Stimulated activated CD4-positive, alpha-beta T cell treated with anti-CD3 and anti-CD28 coated beads, Interleukin-1b, Interleukin-23, amount 100 ng/mL, for 24 hours (primary cell): ENCODE data around the gene TAPT1.
"Not testable (repeated sequence)": the region's sequence is repeated elsewhere in the genome, so short reads cannot be mapped to it uniquely, and the experiment has no call there.

Experiments used
- DNase-seq, 4 experiments: peaks; one replicate each; pipeline ENCODE4 v3.0.0-alpha.2; 2020; ENCODE audit warnings: low read depth in 4 of 4, low spot score in 1 of 4

The TAPT1 gene

DNA sequence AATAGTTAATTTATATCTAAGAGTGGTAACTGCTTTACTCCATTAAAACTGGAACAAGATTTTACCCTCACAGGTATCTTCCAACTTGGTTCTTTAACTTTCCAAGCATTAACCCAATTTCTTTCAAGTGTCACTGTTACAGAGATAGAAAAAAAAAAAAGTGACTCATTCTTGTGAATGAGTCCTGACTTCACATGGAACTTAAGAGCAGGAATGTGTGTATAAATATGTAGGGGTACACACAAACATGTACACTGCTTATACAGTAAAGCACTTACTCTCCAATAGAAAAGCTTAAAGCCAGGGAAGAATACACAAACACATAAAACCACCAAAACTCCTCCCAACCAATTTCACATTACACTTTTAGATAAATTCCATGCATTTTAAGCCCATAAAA is 38.8 kb downstream of the TAPT1 start:
- no peak for DNase-seq

DNA sequence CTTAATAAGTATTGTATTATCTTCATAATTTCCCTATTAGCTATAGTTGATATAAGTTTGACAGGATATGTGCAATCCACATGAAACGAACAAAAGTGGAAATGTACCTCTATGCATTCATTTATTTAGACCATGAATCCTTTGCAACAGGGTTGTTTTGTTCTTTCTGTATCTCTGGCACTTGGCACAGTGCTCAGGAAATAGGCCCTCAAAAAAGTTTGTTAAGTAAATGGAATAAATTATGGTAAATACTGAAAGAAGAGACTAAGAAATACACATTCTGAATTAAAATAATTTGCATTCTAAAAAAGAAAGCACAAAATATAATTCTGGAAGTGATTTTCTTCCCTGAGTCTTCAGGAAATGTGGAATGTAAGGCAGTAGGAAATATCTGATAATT is 39.3 kb downstream of the TAPT1 start:
- no peak for DNase-seq

DNA sequence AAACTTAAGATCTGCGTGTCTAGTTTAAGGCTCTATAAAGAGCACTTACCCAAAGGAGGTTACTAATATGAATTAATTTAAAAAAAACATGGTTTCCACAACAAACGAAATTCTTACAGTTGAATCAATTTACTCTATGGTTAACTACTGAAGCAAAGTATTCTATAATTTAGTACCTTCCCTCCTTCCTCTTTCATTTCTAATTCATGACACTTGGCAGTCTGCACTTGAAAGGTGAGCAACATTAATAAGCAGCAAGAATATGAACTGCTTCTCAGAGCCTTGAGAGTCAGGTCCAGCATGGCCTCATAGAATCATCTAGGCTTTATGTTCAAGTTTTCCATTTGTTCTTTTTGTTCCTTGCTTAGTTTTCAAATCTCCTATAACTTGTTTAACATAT is 42.7 kb downstream of the TAPT1 start:
- no peak for DNase-seq

DNA sequence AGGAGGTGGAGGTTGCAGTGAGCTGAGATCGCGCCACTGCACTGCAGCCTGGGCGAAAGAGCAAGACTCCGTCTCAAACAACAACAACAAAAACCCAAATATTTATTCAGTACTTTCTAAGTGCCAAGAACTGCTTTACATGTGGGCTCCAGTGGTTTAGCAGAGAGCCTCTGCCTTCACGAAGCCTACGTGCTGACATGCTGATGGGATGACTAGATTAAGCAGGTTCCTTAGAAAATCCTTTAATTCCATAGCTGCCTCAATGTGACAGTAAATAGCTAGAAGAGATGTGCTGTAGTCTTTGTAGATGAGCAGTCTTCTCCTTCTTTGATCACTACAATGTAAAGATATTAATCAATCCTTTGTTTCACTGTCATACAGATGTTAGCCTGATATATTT is 49.6 kb downstream of the TAPT1 start:
- DNase-seq, result no peak

DNA sequence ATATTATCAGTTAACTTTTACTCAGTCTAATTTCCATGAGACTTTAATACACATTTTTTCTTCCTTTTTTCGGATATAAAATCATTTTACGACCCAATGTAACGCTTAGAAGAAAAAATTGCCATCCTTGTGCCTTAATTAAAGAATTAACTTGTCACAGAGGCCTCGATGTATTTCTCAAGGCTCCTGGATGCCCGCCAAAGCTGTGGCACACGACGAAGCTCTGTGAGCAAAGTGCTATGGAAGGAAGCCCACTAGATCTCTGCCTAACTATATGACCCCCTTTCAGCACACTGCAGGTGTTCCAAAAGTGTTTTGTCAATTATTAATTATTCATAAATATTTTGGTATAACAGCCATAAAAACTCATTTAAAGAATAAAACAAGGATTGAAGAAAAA is 54.4 kb downstream of the TAPT1 start:
- DNase-seq, result no peak

DNA sequence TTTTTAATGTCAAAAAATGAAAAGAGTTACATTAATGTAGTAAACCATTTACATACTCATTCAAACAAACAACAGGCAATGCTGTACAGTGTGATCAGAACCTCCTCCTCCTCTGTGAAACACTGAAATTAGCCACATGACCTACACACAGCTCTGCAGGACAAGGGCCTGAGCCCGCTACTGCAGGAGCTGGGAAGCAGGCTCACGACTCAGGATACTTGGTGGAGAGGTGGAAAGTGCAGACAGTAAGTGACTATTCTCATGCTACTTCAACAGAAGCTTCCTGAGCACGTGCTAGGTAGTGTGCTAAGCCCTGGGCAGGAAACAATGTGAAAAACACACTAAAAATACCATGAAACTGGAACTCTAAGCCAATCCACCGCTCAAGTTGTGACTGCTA is 56.8 kb downstream of the TAPT1 start:
- DNase-seq, result no peak

DNA sequence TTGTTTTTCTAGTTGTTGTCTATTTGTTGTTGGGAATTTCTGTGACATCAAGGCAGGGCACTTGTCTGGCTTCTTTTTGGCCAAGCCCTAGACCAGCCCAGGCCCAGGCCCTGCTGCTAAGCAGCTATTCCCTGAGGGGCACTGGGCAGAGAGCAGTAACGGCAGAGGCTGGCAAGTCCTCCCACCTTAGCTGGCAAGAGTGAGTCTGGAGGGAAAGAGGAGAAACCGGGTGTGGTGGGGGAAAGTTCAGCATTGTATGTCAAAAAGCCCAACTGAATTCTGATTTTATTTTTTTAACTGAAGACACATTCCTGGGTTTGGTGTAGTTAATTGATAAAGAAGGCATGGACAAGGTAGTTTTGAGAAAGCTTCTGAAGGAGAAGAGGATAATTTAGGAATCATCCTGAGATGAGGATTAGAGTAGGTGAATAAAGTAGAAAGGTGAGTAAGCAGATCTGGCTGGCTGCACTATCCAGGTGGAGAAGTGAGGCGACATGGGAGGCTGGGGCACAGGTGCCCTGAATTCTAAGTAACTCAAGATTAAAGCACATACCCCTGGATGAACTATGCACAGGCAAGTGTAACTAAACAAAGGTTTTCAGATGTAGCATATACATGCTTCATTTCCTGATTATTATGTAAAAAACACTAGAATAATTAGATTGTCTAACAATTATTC is 57.4 kb downstream of the TAPT1 start:
- DNase-seq, result no peak

DNA sequence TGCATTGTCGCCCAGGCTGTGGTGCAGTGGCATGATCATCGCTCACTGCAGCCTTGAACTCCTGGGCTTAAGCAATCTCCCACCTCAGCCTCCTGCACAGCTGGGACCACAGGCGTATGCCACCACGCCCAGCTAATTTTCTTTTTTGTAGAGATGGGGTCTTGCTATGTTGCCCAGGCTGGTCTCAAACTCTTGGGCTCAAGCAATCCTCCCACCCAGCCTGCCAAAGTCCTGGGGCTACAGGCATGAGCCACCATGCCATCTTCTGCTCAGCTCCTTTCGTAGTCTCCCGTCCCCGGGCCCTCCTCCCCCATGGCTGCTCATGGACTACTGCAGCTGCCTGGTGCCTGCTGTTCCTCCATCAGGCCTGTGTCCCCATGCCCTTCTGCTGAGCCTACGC is 58.1 kb downstream of the TAPT1 start:
- no peak for DNase-seq

DNA sequence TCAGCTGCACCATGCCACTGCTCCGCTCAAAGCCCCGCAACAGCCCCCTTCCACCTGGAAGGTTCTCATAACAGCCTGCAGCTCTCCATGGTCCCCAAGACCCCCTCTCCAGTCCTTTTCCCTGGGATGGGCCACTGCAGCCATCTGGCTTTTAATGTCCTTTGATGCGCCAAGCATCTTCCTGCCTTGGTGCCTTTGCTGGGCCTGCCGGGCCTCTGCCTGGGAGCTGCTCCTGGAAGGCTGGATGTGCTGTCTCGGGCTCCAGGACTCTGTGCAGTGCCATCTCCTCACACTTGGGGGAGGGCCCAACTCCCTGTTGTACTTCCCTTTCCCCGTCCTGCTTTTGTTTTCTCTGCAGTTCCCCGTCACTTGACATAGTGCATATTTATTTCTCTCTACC is 60.3 kb downstream of the TAPT1 start:
- DNase-seq, result no peak

DNA sequence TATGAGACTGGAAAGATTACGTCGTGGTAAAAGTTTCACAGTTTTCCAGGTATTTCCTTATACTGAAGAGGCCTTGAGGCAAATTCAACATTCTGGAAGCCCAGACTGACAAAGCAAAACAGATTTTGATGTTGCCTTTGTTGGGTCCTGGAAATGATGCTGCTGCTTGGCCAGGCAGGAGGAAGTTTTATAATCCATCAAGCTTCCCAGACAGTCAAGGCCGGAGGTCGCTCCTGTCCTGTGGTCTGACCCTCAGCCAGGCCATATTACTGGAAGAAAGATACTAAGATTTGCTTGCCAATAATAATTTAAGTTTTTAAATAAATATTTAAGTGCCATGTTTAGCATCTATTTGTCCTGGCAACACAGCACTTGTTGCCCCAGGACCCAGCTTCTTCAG is 63.4 kb downstream of the TAPT1 start:
- no peak for DNase-seq

DNA sequence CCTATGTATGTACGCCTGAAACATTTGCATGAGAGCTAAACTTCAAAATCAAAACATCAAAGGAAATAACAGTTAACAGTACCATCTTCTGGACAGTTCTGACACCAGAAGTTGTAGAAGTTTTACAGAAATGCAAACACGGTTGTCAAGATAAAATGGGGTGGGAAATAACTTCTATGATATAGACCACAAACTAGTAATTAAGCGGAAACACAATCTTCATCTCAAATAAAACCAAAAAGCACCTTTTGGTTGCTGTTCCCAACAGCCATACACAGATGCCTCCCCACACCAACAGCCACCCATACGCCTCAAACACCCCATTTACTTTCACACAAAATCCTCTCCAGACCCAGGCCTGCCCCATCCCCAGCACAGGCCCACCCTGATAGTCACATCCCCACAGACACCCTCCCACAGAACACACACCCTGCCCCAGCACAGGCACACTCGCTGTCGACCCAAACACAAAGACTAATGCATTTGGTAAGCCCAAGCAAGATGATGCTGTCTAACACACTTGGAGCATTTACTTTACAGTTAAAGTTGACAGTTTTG is 64.3 kb downstream of the TAPT1 start:
- no peak for DNase-seq

DNA sequence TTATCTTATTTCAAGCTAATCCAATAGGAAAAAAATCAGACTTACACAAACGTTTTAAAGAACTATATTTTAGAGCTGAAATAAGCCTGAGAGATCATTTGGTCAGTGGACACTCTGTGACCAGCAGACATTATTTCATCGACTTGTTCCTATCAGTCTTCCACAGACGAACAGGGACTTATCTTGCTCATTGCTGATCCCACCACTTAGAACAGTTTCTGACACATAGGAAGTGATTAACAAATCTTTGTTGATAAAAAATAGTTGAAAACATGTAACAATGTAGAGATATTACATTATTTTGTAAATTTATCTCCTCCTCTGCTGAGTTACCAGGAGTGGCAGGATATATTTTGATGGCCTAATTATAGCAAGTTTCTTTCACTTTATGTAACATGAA is 65.8 kb downstream of the TAPT1 start:
- no peak for DNase-seq

DNA sequence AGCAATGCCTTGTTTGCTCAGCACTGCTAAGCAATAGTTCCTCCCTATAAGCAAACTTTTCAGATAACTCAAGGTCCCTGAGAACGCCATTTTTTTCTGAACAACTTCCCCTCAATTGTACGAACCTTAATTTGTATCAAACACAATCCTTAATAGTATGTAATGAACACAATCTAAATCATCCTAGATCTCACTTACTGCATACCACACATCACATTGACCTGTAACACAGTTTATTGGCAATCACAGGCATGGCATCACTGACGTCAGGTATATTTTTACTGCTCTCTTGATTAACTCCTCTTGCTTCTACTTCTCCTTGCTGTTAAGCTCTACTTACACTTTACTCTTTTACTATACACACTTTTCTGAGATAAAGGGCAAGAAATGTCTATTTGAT is 67.0 kb downstream of the TAPT1 start:
- DNase-seq, result no peak

DNA sequence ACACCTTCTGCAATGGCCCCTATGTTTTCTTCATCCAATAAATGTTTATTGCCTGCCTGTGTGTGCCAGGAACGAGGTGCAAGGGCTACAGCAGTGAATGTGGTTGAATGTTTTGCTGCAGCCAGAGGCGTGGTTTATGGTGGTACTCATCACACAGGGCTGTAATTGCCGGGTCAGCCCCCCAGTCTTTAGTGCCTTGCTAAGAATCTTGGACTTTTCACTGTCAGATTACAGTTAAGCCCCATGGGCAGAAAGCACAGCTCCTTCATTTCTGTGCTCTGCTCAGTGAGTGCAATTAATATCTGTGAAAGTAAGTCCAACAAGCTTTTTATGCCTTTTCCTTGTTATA is 67.8 kb downstream of the TAPT1 start:
- no peak for DNase-seq

DNA sequence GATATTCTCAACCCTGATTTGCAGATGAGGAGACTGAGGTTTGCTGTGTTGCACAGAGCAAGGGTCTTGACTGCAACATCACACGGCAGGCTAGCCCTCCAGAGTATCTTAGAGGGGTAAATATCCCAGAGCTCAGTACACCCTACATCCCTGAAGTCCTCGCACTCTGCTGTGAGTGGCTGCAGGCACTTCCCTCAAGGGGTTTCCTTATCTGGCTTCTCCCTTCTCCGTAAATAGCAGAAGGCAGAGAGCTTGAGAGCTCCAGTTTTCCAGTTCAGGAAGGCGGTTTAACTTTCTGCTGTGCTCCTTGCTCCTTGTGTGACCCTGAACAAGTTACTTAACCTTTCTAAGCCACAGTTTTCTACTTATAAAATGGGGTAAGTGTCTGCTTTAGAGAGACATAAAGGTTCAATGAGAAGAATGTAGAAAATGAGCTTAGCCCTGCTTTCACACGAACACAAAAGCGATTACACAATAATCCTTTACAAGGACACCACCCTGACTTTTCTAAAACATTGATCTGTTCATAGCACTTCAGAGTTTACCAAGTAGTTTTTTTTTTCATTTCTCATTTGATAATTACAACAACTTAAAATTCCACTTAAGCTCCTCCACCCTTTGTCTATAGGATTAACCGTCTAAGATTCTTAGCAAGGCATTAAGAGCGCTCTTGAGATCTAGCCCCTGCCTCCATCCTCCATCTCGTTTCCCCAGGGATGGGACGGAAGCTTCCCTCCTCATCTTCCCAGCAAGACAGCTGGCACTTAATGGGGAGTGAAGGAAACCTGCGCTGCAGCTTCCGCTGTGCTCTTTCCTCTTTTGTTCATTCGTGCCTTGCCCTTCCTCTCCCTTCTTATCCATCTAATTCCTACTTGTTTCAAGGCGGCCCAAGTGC is 68.4 kb downstream of the TAPT1 start:
- no peak for DNase-seq

DNA sequence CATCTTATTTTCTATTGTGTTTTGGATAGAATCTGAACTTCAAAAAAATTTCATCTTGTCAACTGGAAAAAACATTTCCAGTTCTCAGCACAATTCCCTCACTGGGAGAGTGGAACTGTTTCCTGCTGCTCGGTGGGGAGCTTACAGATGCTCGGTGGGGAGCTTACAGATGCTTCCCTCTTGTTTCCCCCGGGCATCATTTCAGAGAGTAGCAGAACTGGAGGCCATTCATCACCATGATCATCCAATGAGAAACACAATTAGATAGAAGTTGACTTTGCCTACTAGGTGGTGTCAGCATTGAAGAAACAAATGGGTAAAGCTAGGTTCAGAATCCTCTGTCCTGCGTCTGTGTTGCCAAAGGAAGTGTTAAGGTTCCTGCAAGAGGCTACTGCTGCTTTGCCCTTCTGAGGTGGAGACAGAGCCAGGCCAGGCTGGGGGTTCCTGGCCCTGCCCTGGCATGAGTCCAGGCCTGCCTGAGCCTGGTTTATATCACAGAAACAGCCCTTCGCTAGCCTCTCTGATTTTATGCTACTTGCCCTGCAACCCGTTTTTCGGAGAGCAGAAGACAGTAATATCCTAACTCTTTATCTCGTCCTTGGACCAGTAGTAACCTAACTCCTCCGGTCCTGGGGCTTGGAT is 70.6 kb downstream of the TAPT1 start:
- DNase-seq, result no peak

DNA sequence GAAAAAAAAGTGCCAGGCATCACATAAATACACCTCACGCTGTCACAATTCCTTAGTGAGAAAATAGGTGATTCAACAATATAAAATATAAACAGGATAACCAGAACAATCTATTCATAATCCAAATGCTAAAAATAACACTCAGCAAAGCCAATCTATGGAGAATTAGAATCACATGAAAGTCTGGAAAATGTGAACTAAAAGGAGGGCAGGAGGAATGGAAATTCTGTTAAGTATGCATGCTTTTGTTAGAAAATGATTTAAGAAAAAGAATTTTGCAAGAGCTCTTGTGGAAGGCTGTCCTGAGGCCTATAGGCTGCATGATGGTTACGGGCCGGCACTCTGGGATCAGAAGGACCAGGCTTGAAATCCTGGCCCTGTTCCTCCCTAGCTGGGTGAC is 71.8 kb downstream of the TAPT1 start:
- no peak for DNase-seq

DNA sequence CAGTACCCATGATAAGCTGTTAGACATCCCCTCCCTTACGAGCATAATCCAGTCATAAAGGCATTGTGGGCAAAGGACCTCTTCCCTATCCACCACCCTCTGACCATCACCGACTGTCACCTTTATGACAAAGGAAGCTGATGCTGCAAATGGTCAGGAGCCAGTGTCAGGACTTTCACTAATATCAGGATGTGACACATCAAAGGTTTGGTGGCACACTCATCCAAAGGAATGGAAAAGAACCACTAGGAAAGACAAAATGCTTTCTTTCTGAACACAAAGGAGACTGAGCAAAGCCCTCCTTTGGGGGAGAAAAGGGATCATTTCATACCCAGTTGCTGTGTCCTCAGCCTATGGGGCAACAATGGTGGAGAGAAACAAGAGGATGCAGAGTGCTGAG is 75.6 kb downstream of the TAPT1 start:
- no peak for DNase-seq

DNA sequence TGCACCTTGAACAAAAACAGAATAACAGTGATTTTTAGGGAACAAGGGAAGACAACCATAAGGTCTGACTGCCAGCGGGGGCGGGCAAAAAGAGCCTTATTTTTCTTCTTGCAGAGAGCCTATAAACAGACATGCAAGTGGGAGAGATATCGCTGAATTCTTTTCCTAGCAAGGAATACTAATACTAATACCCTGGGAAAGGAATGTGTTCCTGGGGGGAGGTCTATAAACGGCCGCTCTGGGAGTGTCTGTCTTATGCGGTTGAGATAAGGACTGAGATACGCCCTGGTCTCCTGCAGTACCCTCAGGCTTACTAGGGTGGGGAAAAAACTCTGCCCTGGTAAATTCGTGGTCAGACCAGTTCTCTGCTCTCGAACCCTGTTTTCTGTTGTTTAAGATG is 81.4 kb downstream of the TAPT1 start:
- DNase-seq, result not testable (repeated sequence)

DNA sequence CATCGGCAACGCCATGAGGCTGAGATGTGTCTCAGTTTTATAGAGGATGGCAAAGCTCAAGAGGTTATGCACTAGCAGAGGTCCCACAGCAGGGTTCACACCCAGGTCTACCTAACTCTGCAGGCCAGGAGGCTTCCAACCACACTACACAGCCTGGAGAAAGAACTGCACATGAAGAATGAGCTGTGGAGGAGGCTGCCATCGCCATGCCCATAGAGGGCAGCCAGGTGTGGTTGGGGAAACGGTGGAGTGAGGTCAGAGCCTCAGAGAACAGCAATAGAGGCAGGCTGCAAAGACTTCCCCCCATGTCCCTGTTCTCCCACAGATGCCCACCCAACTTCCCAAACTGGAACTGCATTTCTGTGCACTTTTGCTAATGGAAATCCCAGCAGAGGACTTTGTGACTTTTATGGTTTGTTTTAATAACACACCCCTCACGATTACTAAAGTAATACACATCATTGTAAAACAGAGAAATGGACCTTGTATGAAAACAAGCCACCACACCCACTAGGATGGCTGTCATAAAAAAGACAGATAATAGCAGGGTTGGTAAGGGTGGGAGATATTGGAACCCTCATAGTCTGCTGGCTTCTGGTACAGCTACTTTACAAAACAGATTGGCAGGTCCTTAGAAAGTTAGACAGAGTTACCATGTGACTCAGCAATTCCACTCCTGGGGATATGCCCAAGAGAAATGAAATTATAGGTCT is 83.5 kb downstream of the TAPT1 start:
- no peak for DNase-seq

DNA sequence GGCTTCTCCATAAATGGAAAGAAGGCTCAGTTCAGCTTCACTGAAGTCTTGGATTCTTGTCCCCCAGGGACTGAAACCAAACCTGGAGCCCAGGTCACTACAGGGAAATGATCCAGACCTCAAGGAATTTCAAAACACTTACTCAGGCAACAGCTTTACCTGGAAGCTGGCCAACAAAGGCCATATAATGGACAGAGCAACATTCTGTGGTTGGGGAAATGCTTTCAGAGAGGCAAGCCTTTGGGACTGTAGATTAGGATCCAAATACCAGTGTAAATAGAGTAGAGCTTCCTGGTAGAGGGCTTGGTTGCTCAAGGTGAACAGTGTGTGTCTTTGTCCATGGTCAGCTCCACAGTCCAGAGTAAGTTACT is 85.4 kb downstream of the TAPT1 start:
- no peak for DNase-seq
